Activated CD8-positive, alpha-beta T cell treated with anti-CD3 and anti-CD28 coated beads for 36 hours (primary cell): ENCODE results near the gene WDR45. TPM values are rescaled to one million over a fixed set of nuclear protein-coding genes. Genes with fewer than 3 reads are reported as not detected.

Source experiments
- ATAC-seq: fragments of 200-7000 bp; cut with Tn5 transposase; one replicate; pipeline ENCODE4 v1.10.0; 2021; ENCODE audit warnings: mild to moderate bottlenecking, moderate library complexity
- CTCF ChIA-PET: fragments of 350-600 bp; sonication (Branson Sonifier 250); formaldehyde crosslinking; loops from one replicate; lab custom pipeline; 2021; ENCODE audit warnings: antibody characterized with exemption; lab: Charles Lee
- POLR2A ChIA-PET: fragments of 350-600 bp; sonication (Branson Sonifier 250); formaldehyde crosslinking; loops from one replicate; lab custom pipeline; 2021; ENCODE audit warnings: antibody characterized with exemption; lab: Charles Lee
- DNase-seq: peaks from one replicate; pipeline ENCODE4 v3.0.0-alpha.2; 2020
- H3K27ac Mint-ChIP-seq: one replicate; pipeline ENCODE4 v1.8.0; 2021; ENCODE audit warnings: mild to moderate bottlenecking, mixed read lengths
- H3K27me3 Mint-ChIP-seq: one replicate; pipeline ENCODE4 v1.8.0; 2021; ENCODE audit warnings: mixed read lengths
- H3K36me3 Mint-ChIP-seq: one replicate; pipeline ENCODE4 v1.8.0; 2021; ENCODE audit warnings: low read depth, mixed read lengths
- H3K4me1 Mint-ChIP-seq: one replicate; pipeline ENCODE4 v1.8.0; 2021; ENCODE audit warnings: low read depth, mixed read lengths
- H3K4me3 Mint-ChIP-seq: one replicate; pipeline ENCODE4 v1.8.0; 2021; ENCODE audit warnings: mild to moderate bottlenecking, moderate library complexity, mixed read lengths
- H3K9me3 Mint-ChIP-seq: one replicate; pipeline ENCODE4 v1.8.0; 2021; ENCODE audit warnings: mixed read lengths
- CTCF ChIP-seq: fragments of 200-600 bp; IDR thresholded peaks from one replicate; pipeline ENCODE4 v1.8.0; 2022; ENCODE audit warnings: antibody characterized with exemption, mild to moderate bottlenecking
- intact Hi-C: fragments of 100-400 bp; cut with micrococcal nuclease; formaldehyde crosslinking; loops from one replicate; pipeline ENCODE4 v1.10.0; 2022
- total RNA-seq, 2 experiments: library from RNA; stranded (reverse); gene quantifications; one replicate each; pipeline ENCODE4 v1.2.3, GENCODE V29; 2021

WDR45 gene
- total RNA-seq, 2 experiments from 2014 or later: 16.9 to 19.6 TPM

- Mint-ChIP-seq H3K9me3 (no peaks in the 10 kb centered on the region), H3K36me3 (peaks cover 18% of the 10 kb centered on the region), H3K4me1 (peaks cover 15% of the 10 kb centered on the region), H3K27ac (no peak overlapping the region), H3K27me3 (no peaks in the 10 kb centered on the region), H3K4me3 (peak overlapping the region; percentile 81)
- DNase-seq (no peak), ATAC-seq (no peak)
- intact Hi-C loops: no loop called here
- POLR2A ChIA-PET: no interaction called here
- CTCF ChIA-PET: no interaction called here
- no peak for TF ChIP-seq CTCF
Observed at GRCh38 chrX:49071877-49072711, 7.6 kb downstream of the WDR45 start.

GRCh38 chrX:49070988-49071387, 8.7 kb downstream of the WDR45 start:
- no peaks in the 10 kb centered on the region for H3K27me3 Mint-ChIP-seq
- H3K9me3 Mint-ChIP-seq: no peaks in the 10 kb centered on the region
- intact Hi-C loops: no loop called here
- ChIA-PET CTCF (no interaction called here), POLR2A (no interaction called here)
- H3K4me3 Mint-ChIP-seq: no peak overlapping the region
- peaks cover 18% of the 10 kb centered on the region for H3K36me3 Mint-ChIP-seq
- no peak for ATAC-seq
- peaks cover 15% of the 10 kb centered on the region for H3K4me1 Mint-ChIP-seq
- TF ChIP-seq CTCF: no peak
- no peak for DNase-seq
- no peak overlapping the region for H3K27ac Mint-ChIP-seq

- POLR2A ChIA-PET: no interaction called here
- H3K9me3 Mint-ChIP-seq: no peaks in the 10 kb centered on the region
- TF ChIP-seq CTCF: no peak
- DNase-seq: no peak
- H3K36me3 Mint-ChIP-seq: peaks cover 14% of the 10 kb centered on the region
- H3K27ac Mint-ChIP-seq: no peak overlapping the region
- CTCF ChIA-PET: no interaction called here
- H3K27me3 Mint-ChIP-seq: no peaks in the 10 kb centered on the region
- peaks cover 9% of the 10 kb centered on the region for H3K4me1 Mint-ChIP-seq
- intact Hi-C loops: no loop called here
- H3K4me3 Mint-ChIP-seq: no peak overlapping the region
- no peak for ATAC-seq
Observed at GRCh38 chrX:49069038-49069437, 10.6 kb downstream of the WDR45 start.

GRCh38 chrX:49067285-49068120, 12.2 kb downstream of the WDR45 start:
- DNase-seq (no peak), ATAC-seq (no peak)
- no peak overlapping the region for H3K4me3 Mint-ChIP-seq
- no peaks in the 10 kb centered on the region for H3K9me3 Mint-ChIP-seq
- CTCF ChIA-PET: no interaction called here
- no peaks in the 10 kb centered on the region for H3K4me1 Mint-ChIP-seq
- POLR2A ChIA-PET: no interaction called here
- no peak overlapping the region for H3K27ac Mint-ChIP-seq
- no peak for TF ChIP-seq CTCF
- H3K36me3 Mint-ChIP-seq: peaks cover 7% of the 10 kb centered on the region
- intact Hi-C loops: no loop called here
- no peaks in the 10 kb centered on the region for H3K27me3 Mint-ChIP-seq

GRCh38 chrX:49066690-49067089, 13.0 kb downstream of the WDR45 start:
- intact Hi-C loops: no loop called here
- no peak for TF ChIP-seq CTCF
- ATAC-seq (no peak), DNase-seq (no peak)
- peaks cover 4% of the 10 kb centered on the region for H3K36me3 Mint-ChIP-seq
- no peaks in the 10 kb centered on the region for H3K27me3 Mint-ChIP-seq
- ChIA-PET POLR2A (no interaction called here), CTCF (no interaction called here)
- no peak overlapping the region for H3K27ac Mint-ChIP-seq
- no peaks in the 10 kb centered on the region for H3K4me1 Mint-ChIP-seq
- H3K9me3 Mint-ChIP-seq: no peaks in the 10 kb centered on the region
- H3K4me3 Mint-ChIP-seq: no peak overlapping the region
